ENCODE measurements around the gene RNU6-1. TPM values are rescaled to one million over a fixed set of nuclear protein-coding genes. Genes with fewer than 3 reads are reported as not detected.
A peak's percentile ranks its signal among the peaks of the same experiment; 100 is the strongest.

The RNU6-1 gene
- total RNA-seq, 1 experiment from 2014 or later: not detected

DNA sequence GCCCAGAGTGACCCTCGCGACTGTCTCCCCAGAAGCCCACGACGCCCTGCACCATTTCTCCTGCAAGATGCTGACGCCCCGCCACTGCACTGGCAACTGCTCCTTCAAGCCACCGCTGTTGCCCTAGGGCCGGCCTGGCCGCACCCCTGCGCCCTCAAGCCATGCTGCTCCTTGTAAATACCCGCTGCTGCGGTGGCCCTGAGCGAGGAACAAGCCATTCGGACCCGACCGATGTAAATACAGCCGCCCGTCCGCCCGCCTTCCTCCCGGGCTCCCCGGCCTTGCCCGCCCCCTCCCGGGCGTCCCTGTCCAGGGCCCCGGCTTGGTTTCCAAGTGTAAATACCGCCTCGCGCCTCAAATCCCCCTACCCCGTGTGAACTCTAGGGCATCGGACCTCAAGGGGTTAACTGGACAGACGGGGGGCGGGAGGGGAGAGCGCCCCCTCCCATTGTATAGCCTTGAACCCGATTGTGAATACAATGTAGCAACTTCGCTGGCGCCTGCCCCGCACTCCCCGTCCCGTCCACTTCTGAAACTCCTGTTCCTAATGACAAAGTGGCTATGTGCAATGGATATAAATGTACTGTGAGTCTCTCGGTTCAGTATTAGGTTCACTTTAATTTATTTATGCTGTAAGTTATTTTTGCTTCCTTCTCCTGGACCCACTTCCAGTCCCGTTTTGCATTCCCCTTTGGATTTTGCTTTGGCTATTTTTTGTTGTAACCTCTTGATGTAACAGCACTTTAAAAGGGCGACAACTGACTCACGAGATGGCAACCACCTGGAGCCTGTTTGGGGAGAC is 5.9 kb downstream of the RNU6-1 start:
- H3K4me3 Mint-ChIP-seq (ENCODE audit: low read depth, unreplicated experiment): peak overlapping the region; percentile 66
- BruUV-seq (replicated peaks): no TSS peak
- CTCF ChIA-PET: no interaction called here
- peaks cover 2% of the 10 kb centered on the region for H3K9me3 Mint-ChIP-seq (ENCODE audit: low read depth, unreplicated experiment)
- DNase-seq: peak; percentile 65
- TF ChIP-seq, protein P1, sequence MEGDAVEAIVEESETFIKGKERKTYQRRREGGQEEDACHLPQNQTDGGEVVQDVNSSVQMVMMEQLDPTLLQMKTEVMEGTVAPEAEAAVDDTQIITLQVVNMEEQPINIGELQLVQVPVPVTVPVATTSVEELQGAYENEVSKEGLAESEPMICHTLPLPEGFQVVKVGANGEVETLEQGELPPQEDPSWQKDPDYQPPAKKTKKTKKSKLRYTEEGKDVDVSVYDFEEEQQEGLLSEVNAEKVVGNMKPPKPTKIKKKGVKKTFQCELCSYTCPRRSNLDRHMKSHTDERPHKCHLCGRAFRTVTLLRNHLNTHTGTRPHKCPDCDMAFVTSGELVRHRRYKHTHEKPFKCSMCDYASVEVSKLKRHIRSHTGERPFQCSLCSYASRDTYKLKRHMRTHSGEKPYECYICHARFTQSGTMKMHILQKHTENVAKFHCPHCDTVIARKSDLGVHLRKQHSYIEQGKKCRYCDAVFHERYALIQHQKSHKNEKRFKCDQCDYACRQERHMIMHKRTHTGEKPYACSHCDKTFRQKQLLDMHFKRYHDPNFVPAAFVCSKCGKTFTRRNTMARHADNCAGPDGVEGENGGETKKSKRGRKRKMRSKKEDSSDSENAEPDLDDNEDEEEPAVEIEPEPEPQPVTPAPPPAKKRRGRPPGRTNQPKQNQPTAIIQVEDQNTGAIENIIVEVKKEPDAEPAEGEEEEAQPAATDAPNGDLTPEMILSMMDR (IDR thresholded peaks at IDR 0.05; ENCODE audit: unreplicated experiment): peak; percentile 77
- intact Hi-C loops (cut with micrococcal nuclease; ENCODE audit: unreplicated experiment): loop anchor here (1.0 to 10.0 kb wide), 4 partner anchors 377 to 889 kb away; no protein-coding TSS in a partner anchor
- peaks cover 85% of the 10 kb centered on the region for H3K27me3 Mint-ChIP-seq (ENCODE audit: unreplicated experiment)
- H3K4me1 Mint-ChIP-seq (ENCODE audit: low read depth, unreplicated experiment): peaks cover 30% of the 10 kb centered on the region
- no peak overlapping the region for H3K27ac Mint-ChIP-seq (ENCODE audit: unreplicated experiment)
- H3K36me3 Mint-ChIP-seq (ENCODE audit: insufficient read depth, unreplicated experiment): peaks cover 15% of the 10 kb centered on the region

DNA sequence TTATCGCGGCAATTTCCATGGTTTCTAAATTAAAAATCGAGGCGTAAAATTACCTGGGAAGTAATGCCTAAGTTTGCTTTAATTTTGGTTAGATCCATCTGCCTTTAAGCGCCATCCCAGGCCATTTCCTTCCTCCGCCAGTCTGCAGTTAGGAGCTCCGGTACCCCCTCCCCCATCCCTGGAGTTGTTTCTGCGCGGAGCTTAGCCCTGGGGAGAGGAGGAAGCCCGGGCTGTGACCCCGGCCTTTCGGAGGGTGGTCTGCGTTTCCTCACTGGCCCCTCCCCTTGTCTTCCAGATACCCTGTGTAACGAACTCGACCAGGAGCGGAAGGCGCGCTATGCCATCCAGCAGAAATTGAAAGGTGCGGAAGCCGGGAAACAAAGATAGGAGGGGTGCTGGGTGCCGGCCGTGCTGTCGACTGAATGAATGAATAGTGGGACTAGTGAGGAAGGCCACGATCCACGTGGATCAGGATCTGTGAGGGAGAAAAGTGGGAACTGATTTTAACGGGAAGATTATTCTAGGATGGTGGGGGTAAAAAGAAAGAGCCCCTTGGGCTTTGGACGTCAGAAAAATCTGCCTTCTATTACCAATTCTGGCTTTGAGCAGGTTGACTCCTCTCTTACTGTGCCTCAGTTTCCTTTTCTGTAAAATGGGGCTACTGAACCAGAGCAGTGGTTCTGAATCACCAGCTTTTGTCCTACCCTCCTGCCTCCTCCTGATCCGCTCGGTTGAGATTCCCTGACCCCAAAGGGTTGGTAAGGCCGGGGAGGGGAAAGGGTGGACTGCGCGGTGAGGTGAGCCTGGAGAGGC is 6.7 kb downstream of the RNU6-1 start:
- Mint-ChIP-seq H3K27me3 (ENCODE audit: unreplicated experiment) (peaks cover 91% of the 10 kb centered on the region), H3K9me3 (ENCODE audit: low read depth, unreplicated experiment) (peaks cover 2% of the 10 kb centered on the region), H3K27ac (ENCODE audit: unreplicated experiment) (no peak overlapping the region), H3K4me1 (ENCODE audit: low read depth, unreplicated experiment) (peaks cover 30% of the 10 kb centered on the region), H3K36me3 (ENCODE audit: insufficient read depth, unreplicated experiment) (peaks cover 13% of the 10 kb centered on the region), H3K4me3 (ENCODE audit: low read depth, unreplicated experiment) (peak overlapping the region; percentile 66)
- intact Hi-C loops (cut with micrococcal nuclease; ENCODE audit: unreplicated experiment): loop anchor here (10.0 kb wide), 3 partner anchors 448 to 888 kb away; no protein-coding TSS in a partner anchor
- no TSS peak for BruUV-seq (replicated peaks)
- CTCF ChIA-PET: interaction anchor here (1.1 kb wide), 1 partner anchor 305 kb away, joined by 3 read pairs; no protein-coding TSS in a partner anchor
- TF ChIP-seq, protein P1 (IDR thresholded peaks at IDR 0.05; ENCODE audit: unreplicated experiment): no peak
- no peak for DNase-seq

DNA sequence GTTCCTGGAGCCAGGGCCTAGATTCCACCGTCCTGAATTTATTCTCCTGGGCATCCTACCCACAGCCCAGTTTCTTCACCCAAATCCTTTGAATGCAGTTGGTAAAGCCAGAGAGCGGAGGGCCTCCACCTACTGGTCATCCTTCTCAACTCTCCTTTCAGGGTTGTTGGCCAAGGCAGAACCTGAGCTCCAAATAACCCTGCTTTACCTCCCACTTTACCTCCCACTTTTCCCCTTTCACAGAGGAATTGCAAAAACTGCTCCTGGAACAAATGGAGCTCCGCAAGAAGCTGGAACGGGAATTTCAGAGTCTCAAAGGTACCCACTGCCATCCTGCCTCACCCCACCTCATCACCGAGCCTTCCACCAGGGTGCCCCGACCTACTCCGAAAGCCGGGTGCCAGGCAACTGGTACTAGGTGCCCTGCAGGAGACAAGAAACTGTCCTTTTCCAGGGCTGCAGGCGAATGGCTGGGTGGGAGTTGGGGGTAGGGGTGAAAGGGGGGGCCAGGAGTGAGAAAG is 7.8 kb downstream of the RNU6-1 start:
- no peak for DNase-seq
- no peak overlapping the region for H3K27ac Mint-ChIP-seq (ENCODE audit: unreplicated experiment)
- CTCF ChIA-PET: interaction anchor here (0.6 to 1.2 kb wide), 7 partner anchors 304 to 910 kb away, joined by 3 to 7 read pairs (median 4); no protein-coding TSS in a partner anchor
- H3K27me3 Mint-ChIP-seq (ENCODE audit: unreplicated experiment): peaks cover 86% of the 10 kb centered on the region
- H3K4me3 Mint-ChIP-seq (ENCODE audit: low read depth, unreplicated experiment): no peak overlapping the region
- BruUV-seq (replicated peaks): no TSS peak
- TF ChIP-seq, protein P1 (IDR thresholded peaks at IDR 0.05; ENCODE audit: unreplicated experiment): peak; percentile 27
- H3K9me3 Mint-ChIP-seq (ENCODE audit: low read depth, unreplicated experiment): peaks cover 2% of the 10 kb centered on the region
- intact Hi-C loops (cut with micrococcal nuclease; ENCODE audit: unreplicated experiment): loop anchor here (10.0 kb wide), 3 partner anchors 447 to 887 kb away; no protein-coding TSS in a partner anchor
- H3K4me1 Mint-ChIP-seq (ENCODE audit: low read depth, unreplicated experiment): peaks cover 30% of the 10 kb centered on the region
- peaks cover 13% of the 10 kb centered on the region for H3K36me3 Mint-ChIP-seq (ENCODE audit: insufficient read depth, unreplicated experiment)

DNA sequence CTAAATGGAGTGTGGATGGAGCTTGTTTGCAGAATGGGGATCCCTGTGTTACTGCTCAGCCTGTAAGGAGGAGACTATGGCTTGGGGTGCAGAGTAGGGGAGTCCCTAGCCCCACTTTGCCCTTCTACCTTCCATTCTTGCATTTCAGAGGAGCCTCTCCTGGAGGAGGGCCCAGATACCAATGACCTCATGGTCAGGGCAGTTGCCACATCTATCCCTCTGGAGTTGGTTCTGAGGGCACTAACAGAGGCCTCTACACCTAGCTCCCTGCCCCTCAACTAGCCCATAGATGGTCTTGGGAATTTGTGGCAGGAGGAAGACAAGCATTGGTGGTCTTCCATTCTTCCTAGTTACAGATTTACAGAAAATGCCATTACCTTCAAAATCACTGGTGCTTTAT is 8.5 kb downstream of the RNU6-1 start:
- DNase-seq: no peak
- peaks cover 2% of the 10 kb centered on the region for H3K9me3 Mint-ChIP-seq (ENCODE audit: low read depth, unreplicated experiment)
- H3K36me3 Mint-ChIP-seq (ENCODE audit: insufficient read depth, unreplicated experiment): peaks cover 13% of the 10 kb centered on the region
- peaks cover 30% of the 10 kb centered on the region for H3K4me1 Mint-ChIP-seq (ENCODE audit: low read depth, unreplicated experiment)
- no peak overlapping the region for H3K27ac Mint-ChIP-seq (ENCODE audit: unreplicated experiment)
- CTCF ChIA-PET: interaction anchor here (0.6 to 1.2 kb wide), 4 partner anchors 309 to 910 kb away, joined by 3 to 7 read pairs (median 4); no protein-coding TSS in a partner anchor
- TF ChIP-seq, protein P1 (IDR thresholded peaks at IDR 0.05; ENCODE audit: unreplicated experiment): no peak
- peaks cover 87% of the 10 kb centered on the region for H3K27me3 Mint-ChIP-seq (ENCODE audit: unreplicated experiment)
- intact Hi-C loops (cut with micrococcal nuclease; ENCODE audit: unreplicated experiment): loop anchor here (10.0 kb wide), 3 partner anchors 447 to 887 kb away; no protein-coding TSS in a partner anchor
- H3K4me3 Mint-ChIP-seq (ENCODE audit: low read depth, unreplicated experiment): no peak overlapping the region
- no TSS peak for BruUV-seq (replicated peaks)

Measured in Calu3 (cell line).